IMR-90 (cell line): ENCODE data around the gene NCKAP5L.
"Not testable (repeated sequence)": the region's sequence is repeated elsewhere in the genome, so short reads cannot be mapped to it uniquely, and the experiment has no call there.

Source experiments
- BHLHE40 ChIP-seq: fragments of 150-350 bp; IDR thresholded peaks from 2 replicates; pipeline ENCODE4 v1.6.1; 2016; ENCODE audit warnings: mild to moderate bottlenecking, low read depth, low read length
- CEBPB ChIP-seq: IDR thresholded peaks from 2 replicates; pipeline ENCODE4 v1.6.1; 2012; ENCODE audit warnings: low read depth, low read length, improper control_type of control experiment
- CHD1 ChIP-seq: IDR thresholded peaks from 2 replicates; pipeline ENCODE4 v1.6.1; 2012; ENCODE audit warnings: low read depth, low read length, improper control_type of control experiment
- CTCF ChIP-seq: conservative IDR thresholded peaks from 2 replicates; pipeline ENCODE4 v1.5.1; 2012; ENCODE audit warnings: mild to moderate bottlenecking, low read depth, low read length, improper control_type of control experiment
- FOS ChIP-seq: fragments of 150-350 bp; IDR thresholded peaks from 2 replicates; pipeline ENCODE4 v1.6.1; 2016; ENCODE audit warnings: low read depth, low read length
- MAFK ChIP-seq: IDR thresholded peaks from 2 replicates; pipeline ENCODE4 v1.6.1; 2012; ENCODE audit warnings: low read depth, low read length, improper control_type of control experiment
- MXI1 ChIP-seq: IDR thresholded peaks from 2 replicates; pipeline ENCODE4 v1.6.1; 2012; ENCODE audit warnings: low read depth, mild to moderate bottlenecking, low read length, moderate library complexity, borderline replicate concordance
- POLR2A ChIP-seq: IDR thresholded peaks from 2 replicates; pipeline ENCODE4 v1.6.1; 2012; ENCODE audit warnings: mild to moderate bottlenecking, low read depth, low read length
- RFX5 ChIP-seq: IDR thresholded peaks from 2 replicates; pipeline ENCODE4 v1.8.0; 2012; ENCODE audit warnings: low read depth, mild to moderate bottlenecking, low read length, moderate library complexity

GRCh38 chr12:49780914-49781313 is 47.3 kb downstream of the NCKAP5L start:
- not testable (repeated sequence) for TF ChIP-seq CTCF, MAFK, RFX5, BHLHE40, POLR2A, FOS, CEBPB, CHD1, MXI1
